ENCODE measurements around the gene CLEC2B.

CLEC2B gene

GRCh38 chr12:9868311-9868801 is 798 bp downstream of the CLEC2B start:
- DNase-seq: no peak

- no peak for DNase-seq
Measured at GRCh38 chr12:9867531-9867930, 1.6 kb downstream of the CLEC2B start.

DNA sequence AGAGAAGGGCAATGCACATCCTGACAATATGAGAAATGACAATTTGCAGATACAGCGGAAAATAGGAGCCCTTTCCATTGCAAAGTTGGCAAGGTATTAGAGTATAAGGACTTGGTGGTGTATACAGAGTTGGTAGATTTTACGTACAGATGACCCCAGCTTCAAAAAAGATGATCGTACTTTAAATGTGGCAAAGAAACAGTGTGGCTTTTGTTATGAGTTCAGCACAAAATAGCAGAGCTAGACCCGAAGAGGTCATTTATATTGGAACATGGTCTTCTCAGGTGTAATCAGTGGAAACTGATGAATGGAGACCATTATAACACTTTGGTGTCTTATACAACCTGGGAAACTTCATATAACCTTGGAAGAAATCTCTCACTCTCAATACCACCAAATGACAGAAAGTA is 2.3 kb downstream of the CLEC2B start:
- no peak for DNase-seq

DNA sequence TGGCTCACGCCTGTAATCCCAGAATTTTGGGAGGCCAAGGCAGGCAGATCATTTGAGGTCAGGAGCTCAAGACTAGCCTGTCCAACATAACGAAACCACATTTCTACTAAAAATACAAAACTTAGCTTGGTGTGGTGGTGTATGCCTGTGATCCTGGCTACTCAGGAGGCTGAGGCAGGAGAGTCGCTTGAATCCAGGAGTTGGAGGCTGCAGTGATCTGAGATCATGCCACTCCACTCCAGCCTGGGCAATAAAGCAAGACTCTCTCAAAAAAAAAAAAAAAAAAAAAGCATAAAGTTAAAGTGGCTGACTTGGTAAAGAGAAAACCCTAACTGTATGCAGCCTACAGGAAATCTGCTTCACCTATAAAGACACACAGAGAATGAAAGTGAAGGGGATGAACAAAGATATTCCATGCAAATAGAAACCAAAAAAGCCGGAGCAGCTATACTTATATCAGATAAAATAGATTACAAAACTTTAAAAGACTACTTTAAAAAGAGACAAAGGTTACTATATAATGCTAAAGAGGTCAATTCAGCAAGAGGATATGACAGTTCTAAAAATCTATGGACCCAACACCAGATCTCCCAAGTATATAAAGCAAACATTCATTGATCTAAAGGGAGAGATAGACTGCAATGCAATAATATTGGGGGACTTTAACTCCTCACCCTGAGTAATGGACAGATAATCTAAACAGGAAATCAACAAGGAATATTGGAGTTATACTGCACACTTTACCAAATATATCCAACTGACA is 4.1 kb downstream of the CLEC2B start:
- DNase-seq: no peak

GRCh38 chr12:9858135-9858534 is 11.0 kb downstream of the CLEC2B start:
- DNase-seq: no peak

DNA sequence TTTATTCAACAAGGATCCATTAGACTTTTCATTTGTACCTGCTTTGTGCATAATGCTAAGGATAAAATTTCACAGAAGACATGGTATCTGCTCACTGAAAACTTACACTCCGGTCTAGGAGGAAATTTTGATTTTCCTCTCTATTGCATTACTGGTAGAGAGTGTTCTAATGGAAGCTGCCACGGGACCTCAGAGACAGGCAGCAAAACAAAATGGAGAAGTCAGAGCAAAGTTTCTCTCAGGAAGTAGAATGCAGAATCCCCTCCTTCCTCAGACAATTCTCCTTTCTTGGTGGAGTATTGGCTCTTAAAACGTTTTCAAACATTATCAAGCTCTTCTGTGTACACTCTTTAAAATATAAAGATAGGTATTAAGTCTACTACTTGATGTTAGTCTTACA is 12.3 kb downstream of the CLEC2B start:
- DNase-seq: no peak

GRCh38 chr12:9856151-9856550 is 13.0 kb downstream of the CLEC2B start:
- DNase-seq: no peak

DNA sequence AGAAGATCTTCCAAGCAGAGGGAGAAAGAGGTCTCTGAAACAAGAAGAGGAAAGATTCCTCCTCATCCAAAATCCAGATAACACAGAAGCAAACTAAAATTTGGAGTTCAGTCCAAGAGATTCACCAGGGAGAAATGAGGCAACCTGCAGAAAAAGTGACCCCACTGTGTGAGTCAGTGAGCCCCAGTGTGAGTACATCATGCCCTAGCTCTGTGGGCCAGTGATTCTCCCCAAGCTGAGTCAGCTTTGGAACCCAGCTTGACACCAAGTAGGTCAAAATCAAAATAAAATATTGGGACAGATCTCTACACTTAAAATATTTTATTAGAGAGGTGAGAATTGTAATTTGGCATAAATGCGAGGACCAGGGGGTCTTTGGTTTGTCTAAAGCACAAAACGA is 17.2 kb downstream of the CLEC2B start:
- DNase-seq: no peak

- DNase-seq: no peak
Measured at GRCh38 chr12:9851050-9851449, 18.1 kb downstream of the CLEC2B start.

- DNase-seq: no peak
Measured at GRCh38 chr12:9848899-9849298, 20.3 kb downstream of the CLEC2B start.

DNA sequence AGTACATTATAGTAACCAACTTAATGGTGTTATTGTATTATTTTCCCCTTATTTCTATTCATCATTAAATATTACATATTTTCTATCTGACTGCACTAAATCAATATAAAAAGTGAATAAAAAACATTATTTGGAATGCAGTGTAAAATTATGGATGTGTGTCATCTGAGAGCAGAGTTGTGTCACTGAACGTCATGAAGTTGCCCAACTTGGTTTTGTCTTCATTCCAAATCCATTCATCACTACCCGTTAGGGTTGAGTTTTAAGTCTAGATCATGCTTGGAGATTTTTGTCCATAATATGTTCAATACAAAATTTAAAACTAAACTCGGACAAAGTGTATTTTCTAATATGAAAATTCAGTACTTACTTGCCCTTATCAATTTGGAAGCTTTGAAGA is 25.7 kb downstream of the CLEC2B start:
- no peak for DNase-seq

DNA sequence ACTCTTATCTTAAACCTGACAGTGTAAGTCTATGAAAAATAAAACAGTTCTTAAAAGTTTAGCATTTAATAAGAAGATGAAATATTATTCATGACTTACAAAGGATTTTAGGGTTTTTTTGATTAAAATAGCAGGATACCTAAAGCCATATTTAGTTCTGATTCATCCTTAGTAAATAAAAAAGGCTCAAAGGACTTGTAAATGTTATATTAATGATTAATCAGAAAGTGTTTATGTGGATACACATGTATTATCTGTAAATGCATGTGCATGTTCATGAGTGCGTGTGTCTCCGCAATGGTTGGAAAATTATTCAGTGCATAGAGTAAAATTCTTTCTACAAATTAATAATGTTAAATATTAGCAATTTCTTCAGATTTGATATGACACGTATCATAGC is 37.4 kb downstream of the CLEC2B start:
- DNase-seq: no peak

- no peak for DNase-seq
Measured at GRCh38 chr12:9829982-9830381, 39.2 kb downstream of the CLEC2B start.

DNA sequence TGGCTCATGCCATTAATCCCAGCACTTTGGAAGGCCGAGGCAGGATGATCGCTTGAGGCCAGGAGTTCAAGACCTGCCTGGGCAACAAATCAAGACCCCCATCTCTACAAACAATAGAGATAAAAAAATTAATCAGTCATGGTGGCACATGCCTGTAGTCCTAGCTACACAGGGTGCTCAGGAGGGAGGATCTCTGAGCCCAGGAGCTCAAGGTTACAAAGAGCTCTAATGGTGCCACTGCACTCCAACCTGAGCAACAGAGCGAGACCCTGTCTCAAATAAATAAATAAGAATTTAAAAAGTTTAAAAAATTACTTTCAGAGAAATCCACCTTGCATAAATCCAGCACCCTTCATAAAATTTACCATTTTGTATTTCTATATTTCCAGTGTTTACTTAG is 39.7 kb downstream of the CLEC2B start:
- DNase-seq: no peak

DNA sequence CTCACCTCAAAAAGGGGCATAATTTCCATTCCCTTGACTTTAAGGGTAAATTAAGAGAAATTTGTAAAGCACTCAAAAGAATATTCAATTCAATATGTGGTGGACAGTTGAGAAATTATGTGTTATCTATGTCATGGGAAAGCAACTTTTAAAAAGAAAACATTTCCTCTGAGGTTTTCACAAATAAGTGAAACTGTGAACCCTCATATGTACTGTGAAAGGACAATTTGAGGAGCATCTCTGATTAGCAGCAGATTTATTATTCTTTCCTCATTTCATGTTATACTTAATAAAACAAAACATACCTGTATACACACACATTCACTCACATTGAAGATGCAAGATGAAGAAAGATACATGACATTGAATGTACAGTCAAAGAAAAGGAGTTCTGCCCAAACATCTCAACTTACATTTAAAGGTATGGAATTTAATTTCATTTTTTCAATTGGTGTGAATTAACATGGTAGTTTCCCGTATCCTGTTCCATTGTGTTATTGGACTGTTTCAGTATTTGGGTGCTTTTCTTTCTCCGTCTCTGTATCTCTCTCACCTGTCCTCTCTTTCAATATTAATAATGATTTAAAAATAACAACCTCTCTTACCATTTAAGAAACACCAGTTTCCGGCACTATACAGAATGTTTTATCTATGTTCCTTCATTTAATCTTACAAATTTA is 41.8 kb downstream of the CLEC2B start, which contains the start of gene KLRF1:
Gene KLRF1, plus strand, starts transcription at position 273 of the 680 bp plus-strand sequence. Its CDS starts 64 bp downstream, at position 337.
- DNase-seq: no peak

DNA sequence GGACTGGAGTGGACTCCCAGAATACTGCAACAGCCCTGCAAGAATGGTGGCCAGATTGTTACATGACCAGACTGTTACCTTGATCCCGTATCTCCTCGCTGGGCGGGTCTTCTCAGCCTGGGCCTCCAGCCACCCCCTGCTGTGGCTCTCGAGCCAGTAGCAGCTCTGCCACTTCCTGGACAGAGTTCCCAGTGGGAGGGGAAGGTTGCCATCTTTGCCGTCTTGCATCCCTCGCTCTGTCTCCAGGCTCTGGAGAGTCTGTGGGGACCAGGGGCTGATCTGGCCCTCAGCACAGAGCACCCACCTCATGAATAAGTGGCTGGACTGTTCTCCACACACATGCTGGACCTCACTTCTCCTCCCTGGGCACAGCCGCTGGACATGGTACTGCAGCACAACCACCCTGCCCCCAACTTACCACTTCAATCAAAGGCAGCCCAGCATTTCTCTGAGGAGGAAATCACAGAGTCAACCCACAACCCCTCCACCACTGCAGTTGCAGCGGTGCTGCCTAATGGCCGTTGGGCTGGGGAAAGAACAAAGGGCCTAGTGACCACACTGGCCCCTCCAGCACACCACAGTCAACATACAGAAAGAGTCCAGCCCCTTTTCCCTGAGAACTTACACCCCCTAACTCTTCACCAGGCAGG is 48.7 kb downstream of the CLEC2B start:
- no peak for DNase-seq

DNA sequence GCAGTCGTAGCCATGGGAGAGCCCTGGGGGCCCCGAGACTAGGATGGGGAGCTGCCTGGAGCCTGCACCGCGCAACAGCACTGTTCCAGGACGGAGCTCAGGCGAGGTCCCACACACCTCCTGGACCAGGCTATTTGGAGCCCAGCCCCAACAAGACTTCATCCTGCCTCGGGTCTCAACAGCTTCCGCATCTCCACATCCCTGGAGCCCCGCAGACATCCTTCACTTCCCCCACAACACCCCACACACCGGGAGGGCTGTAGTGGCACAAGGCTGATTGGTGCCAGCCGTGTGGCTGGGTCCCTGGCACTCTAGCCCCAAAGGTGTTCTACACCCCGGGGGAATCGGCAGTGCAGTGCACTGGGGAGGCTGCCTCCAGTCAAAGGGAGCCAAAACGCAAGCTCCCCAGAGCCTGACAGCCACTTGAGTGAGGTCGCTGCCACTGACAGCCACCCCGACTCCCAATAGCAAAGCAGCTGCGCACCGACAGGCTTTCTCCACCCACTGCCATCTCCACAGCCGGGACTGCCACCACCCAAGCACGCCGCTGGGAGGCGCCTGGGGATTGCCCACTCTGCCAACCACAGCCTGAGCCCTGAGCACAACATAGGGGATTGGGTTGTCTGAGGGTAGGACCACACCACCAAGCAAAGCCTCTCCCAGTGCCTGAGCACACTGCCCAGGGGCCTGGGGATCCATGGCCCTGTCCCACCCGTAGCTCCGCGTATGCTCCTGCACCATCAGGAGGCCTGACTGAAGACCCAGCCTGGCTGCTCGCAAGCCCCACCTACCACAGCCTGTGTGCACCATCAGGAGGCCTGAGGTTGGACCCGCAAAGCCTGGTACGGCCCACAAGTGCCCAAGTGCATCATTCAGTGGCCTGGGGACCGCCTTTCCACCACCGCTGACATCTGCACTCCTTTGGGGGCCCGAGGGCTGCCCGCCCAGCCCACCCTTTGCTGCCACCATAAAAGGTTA is 55.0 kb downstream of the CLEC2B start:
- no peak for DNase-seq

- no peak for DNase-seq
Measured at GRCh38 chr12:9811621-9812020, 57.5 kb downstream of the CLEC2B start.

DNA sequence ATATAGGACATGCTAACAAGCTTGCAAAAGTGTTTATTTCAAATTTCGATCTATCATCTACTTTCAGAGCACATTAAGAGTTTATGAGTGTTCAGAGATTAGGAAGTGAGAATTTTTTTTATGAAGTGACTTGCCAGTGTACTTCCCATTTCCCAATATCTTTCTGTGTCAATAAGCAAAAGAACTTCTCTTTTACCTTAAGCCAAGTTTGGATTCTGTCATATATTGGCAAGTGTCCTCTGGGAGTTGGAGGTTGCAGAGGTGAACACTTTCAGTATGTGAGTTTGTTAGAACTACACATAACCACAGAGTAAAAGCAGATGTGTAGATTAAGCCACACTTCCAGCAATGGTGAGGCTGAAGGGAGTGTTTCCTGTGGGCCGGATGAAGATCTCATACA is 58.5 kb downstream of the CLEC2B start:
- no peak for DNase-seq

GRCh38 chr12:9809866-9810265 is 59.3 kb downstream of the CLEC2B start:
- DNase-seq: no peak

DNA sequence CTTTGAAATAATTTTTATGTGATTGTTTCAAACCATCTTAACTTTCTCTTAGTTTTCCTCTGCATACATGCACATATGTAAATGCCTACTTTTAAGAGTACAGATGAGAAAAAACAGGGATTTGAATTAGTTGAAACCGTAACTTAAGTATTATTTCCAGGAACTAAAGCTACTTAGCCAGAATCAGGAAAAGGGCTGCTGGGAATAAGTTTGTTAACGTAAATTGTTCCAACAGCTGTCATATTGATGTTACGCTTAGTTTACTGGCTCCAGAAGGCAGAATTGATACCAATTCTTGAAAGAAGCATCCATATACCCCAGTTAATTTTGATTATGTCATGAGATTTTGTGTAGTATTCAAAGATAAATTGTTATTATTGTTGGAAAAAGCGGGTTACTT is 59.8 kb downstream of the CLEC2B start:
- DNase-seq: no peak

- no peak for DNase-seq
Measured at GRCh38 chr12:9808504-9808903, 60.6 kb downstream of the CLEC2B start.

DNA sequence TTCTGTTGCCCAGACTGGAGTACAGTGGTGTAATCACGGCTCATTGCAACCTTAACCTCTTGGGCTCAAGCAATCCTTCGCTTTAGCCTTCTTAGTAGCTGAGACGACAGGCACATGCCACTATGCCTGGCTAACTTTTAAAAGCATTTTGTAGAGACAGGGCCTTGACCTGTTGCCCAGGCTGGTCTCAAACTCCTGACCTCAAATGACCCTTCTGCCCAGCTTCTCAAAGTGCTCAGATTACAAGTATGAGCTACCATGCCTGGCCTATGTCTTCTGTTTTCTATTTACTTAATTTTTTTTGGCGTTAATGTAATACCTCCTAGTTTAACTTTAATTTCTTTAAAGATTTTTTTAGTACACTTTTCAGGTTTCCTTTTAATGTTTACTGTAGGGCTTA is 62.4 kb downstream of the CLEC2B start:
- DNase-seq: no peak

All from NCI-H2029 (cell line).